Ramos (cell line): ENCODE measurements around the gene PIP4K2B.

ENCODE experiments used
- in situ Hi-C: fragments of 300-500 bp; cut with MboI; formaldehyde crosslinking; loops from one replicate; pipeline ENCODE4 v1.14.3; 2022; ENCODE audit warnings: low sequenced_read_pairs; ENCODE audit not compliant: unreplicated experiment

Gene PIP4K2B

GRCh38 chr17:38746849-38747462 lies 52.4 kb downstream of the PIP4K2B start:
- in situ Hi-C loops, result no loop called here

- in situ Hi-C loops, result no loop called here
These were observed 53.1 kb downstream of the PIP4K2B start for GRCh38 chr17:38746004-38746848.

- in situ Hi-C loops, result no loop called here
These were observed 53.8 kb downstream of the PIP4K2B start for GRCh38 chr17:38745545-38745944.

- in situ Hi-C loops, result no loop called here
These were observed 55.7 kb downstream of the PIP4K2B start for GRCh38 chr17:38743556-38744171.

GRCh38 chr17:38742411-38743308 lies 56.7 kb downstream of the PIP4K2B start:
- in situ Hi-C loops, result no loop called here

GRCh38 chr17:38741921-38742410 lies 57.4 kb downstream of the PIP4K2B start:
- in situ Hi-C loops, result no loop called here

- in situ Hi-C loops, result no loop called here
These were observed 57.9 kb downstream of the PIP4K2B start for GRCh38 chr17:38741461-38741860.

- in situ Hi-C loops, result no loop called here
These were observed 58.5 kb downstream of the PIP4K2B start for GRCh38 chr17:38740806-38741205.

GRCh38 chr17:38740044-38740443 lies 59.3 kb downstream of the PIP4K2B start:
- in situ Hi-C loops, result no loop called here

- in situ Hi-C loops, result no loop called here
These were observed 60.1 kb downstream of the PIP4K2B start for GRCh38 chr17:38739305-38739704.

GRCh38 chr17:38738686-38739085 lies 60.7 kb downstream of the PIP4K2B start:
- in situ Hi-C loops, result no loop called here

GRCh38 chr17:38738007-38738662 lies 61.2 kb downstream of the PIP4K2B start:
- in situ Hi-C loops, result no loop called here

GRCh38 chr17:38735161-38735997 lies 64.0 kb downstream of the PIP4K2B start:
- in situ Hi-C loops, result no loop called here

GRCh38 chr17:38733982-38734973 lies 65.1 kb downstream of the PIP4K2B start:
- in situ Hi-C loops, result loop anchor here (5.0 kb wide), 1 partner anchor 57 kb away; no protein-coding TSS in a partner anchor

- in situ Hi-C loops, result loop anchor here (5.0 kb wide), 1 partner anchor 56 kb away; no protein-coding TSS in a partner anchor
These were observed 65.9 kb downstream of the PIP4K2B start for GRCh38 chr17:38733282-38733981.

GRCh38 chr17:38732376-38733281 lies 66.7 kb downstream of the PIP4K2B start:
- in situ Hi-C loops, result loop anchor here (5.0 kb wide), 1 partner anchor 55 kb away; no protein-coding TSS in a partner anchor
